ENCODE data around the gene NOP53.
"Not testable (repeated sequence)": the region's sequence is repeated elsewhere in the genome, so short reads cannot be mapped to it uniquely, and the experiment has no call there.

The NOP53 gene

DNA sequence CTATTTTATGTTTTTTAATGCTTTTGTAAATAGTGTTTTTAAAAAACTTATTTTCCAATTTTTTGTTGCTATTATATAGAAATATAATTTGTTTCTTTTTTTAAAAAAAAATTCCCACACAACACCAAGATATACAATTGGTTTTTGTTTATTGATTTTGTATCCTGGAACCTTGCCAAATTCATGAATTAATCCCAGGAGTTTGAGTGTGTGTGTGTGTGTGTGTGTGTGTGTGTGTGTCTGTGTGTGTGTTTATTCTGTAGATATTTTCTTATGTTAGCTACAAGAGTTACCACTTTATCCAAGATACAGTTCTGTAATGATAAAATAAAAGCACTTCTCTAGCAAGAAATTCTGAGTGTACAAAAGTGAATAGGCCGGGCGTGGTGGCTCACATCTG, 51.4 kb downstream of the NOP53 start:
- H3K4me3 ChIP-seq (ENCODE audit: low read length) = no peak overlapping the region
- no peak for DNase-seq (ENCODE audit: low read depth)
- TF ChIP-seq, protein P1, sequence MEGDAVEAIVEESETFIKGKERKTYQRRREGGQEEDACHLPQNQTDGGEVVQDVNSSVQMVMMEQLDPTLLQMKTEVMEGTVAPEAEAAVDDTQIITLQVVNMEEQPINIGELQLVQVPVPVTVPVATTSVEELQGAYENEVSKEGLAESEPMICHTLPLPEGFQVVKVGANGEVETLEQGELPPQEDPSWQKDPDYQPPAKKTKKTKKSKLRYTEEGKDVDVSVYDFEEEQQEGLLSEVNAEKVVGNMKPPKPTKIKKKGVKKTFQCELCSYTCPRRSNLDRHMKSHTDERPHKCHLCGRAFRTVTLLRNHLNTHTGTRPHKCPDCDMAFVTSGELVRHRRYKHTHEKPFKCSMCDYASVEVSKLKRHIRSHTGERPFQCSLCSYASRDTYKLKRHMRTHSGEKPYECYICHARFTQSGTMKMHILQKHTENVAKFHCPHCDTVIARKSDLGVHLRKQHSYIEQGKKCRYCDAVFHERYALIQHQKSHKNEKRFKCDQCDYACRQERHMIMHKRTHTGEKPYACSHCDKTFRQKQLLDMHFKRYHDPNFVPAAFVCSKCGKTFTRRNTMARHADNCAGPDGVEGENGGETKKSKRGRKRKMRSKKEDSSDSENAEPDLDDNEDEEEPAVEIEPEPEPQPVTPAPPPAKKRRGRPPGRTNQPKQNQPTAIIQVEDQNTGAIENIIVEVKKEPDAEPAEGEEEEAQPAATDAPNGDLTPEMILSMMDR (IDR thresholded peaks at IDR 0.05; ENCODE audit: insufficient read depth, low read depth, low read length, missing control alignments) = no peak

GRCh38 chr19:47797996-47798903, 52.9 kb downstream of the NOP53 start:
- DNase-seq (ENCODE audit: low read depth) = no peak
- H3K4me3 ChIP-seq (ENCODE audit: low read length) = no peak overlapping the region
- TF ChIP-seq, protein P1 (IDR thresholded peaks at IDR 0.05; ENCODE audit: insufficient read depth, low read depth, low read length, missing control alignments) = no peak

DNA sequence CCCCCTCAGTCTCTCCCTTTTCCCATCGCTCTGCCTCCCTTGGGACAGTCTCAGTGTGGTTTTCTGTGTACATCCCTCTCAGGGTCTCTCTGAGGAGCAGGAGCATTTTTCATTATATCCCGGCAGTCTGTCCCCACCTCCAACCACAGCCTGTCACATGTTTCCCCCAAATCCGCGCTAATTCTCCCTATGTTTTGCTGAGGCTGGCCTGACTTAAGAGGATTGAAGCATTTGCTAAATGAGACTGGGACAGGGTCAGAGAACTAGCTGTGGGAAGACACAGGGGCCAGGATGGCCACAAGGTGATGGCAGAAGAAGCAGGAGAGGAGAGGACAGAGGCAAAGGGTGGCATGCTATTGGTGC, 53.5 kb downstream of the NOP53 start:
- no peak overlapping the region for H3K4me3 ChIP-seq (ENCODE audit: low read length)
- DNase-seq (ENCODE audit: low read depth) = no peak
- TF ChIP-seq, protein P1 (IDR thresholded peaks at IDR 0.05; ENCODE audit: insufficient read depth, low read depth, low read length, missing control alignments) = no peak

GRCh38 chr19:47801270-47801669, 55.9 kb downstream of the NOP53 start:
- H3K4me3 ChIP-seq (ENCODE audit: low read length) = no peak overlapping the region
- DNase-seq (ENCODE audit: low read depth) = no peak
- TF ChIP-seq, protein P1 (IDR thresholded peaks at IDR 0.05; ENCODE audit: insufficient read depth, low read depth, low read length, missing control alignments) = no peak

GRCh38 chr19:47802521-47803043, 57.2 kb downstream of the NOP53 start:
- DNase-seq (ENCODE audit: low read depth) = no peak
- TF ChIP-seq, protein P1 (IDR thresholded peaks at IDR 0.05; ENCODE audit: insufficient read depth, low read depth, low read length, missing control alignments) = no peak
- no peak overlapping the region for H3K4me3 ChIP-seq (ENCODE audit: low read length)

GRCh38 chr19:47803148-47803547, 57.8 kb downstream of the NOP53 start:
- H3K4me3 ChIP-seq (ENCODE audit: low read length); DNase-seq (ENCODE audit: low read depth): not testable (repeated sequence)

- not testable (repeated sequence) for H3K4me3 ChIP-seq (ENCODE audit: low read length); DNase-seq (ENCODE audit: low read depth)
Measured at GRCh38 chr19:47803671-47804070, 58.3 kb downstream of the NOP53 start.

DNA sequence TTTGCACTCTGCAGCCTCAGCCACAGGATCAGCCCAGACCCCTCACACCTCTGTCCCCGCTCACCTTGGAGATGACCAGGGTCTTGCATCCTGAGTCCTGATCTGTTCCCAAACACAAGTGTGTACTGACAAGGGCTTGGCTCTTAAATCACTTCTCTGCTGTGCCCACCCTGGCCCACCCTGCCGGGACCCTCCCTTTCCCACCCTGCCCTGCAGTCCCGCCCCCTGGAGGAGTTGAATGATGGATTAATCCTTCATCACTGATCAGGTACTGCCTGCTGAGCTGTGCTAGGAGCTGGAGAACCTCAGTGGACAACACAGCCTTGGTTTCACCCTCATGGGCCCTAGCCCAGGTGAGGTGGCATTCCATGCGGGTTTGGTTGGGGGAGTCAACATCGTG, 59.1 kb downstream of the NOP53 start, which contains the start of gene TPRX1:
TSS of gene TPRX1 (minus strand) at position 101 of the 400 bp plus-strand sequence. CDS start at position 89, 12 bp downstream.
- DNase-seq (ENCODE audit: low read depth); H3K4me3 ChIP-seq (ENCODE audit: low read length): not testable (repeated sequence)
